K562 (cell line): ENCODE results near the gene UPK2. TPM values are rescaled to one million over a fixed set of nuclear protein-coding genes. Genes with fewer than 3 reads are reported as not detected.

Experiments used
- BCL6 ChIP-seq: fragments of 250-450 bp; sonication (Bioruptor Pico); IDR thresholded peaks from 2 replicates; pipeline ENCODE4 v1.4.0; 2020
- CBX3 ChIP-seq, 2 experiments: IDR thresholded peaks; 1 replicate in 1 of 2; 2 replicates in 1 of 2; pipeline ENCODE4 v1.6.1; 2012; ENCODE audit warnings: inconsistent platforms in 2 of 2, low read length in 2 of 2, borderline replicate concordance in 1 of 2, control low read depth in 1 of 2
- CC2D1A ChIP-seq: fragments of 450-650 bp; IDR thresholded peaks from 2 replicates; pipeline ENCODE4 v1.6.1; 2017; ENCODE audit warnings: mild to moderate bottlenecking
- CCAR2 ChIP-seq: fragments of 200-400 bp; formaldehyde crosslinking; IDR thresholded peaks from 2 replicates; pipeline ENCODE4 v1.6.1; 2017; ENCODE audit warnings: mild to moderate bottlenecking, low read depth, low read length
- E2F5 ChIP-seq: sonication (generic); formaldehyde crosslinking; IDR thresholded peaks from 2 replicates; pipeline ENCODE4 v1.8.0; 2022; ENCODE audit warnings: mild to moderate bottlenecking, missing genetic modification reagents
- ESRRA ChIP-seq: fragments of 450-650 bp; IDR thresholded peaks from 2 replicates; pipeline ENCODE4 v1.6.1; 2014; ENCODE audit warnings: low read depth, mild to moderate bottlenecking, moderate library complexity, borderline replicate concordance
- HNRNPLL ChIP-seq: fragments of 200-400 bp; formaldehyde crosslinking; IDR thresholded peaks from 2 replicates; pipeline ENCODE4 v1.6.1; 2017; ENCODE audit warnings: low read length, low read depth, mild to moderate bottlenecking; ENCODE audit not compliant: poor library complexity, severe bottlenecking
- HNRNPUL1 ChIP-seq: fragments of 200-400 bp; formaldehyde crosslinking; IDR thresholded peaks from 2 replicates; pipeline ENCODE4 v1.6.1; 2017; ENCODE audit warnings: low read length
- MCM7 ChIP-seq, 2 experiments: fragments of 450-650 bp; IDR thresholded peaks; 2 replicates each; pipeline ENCODE4 v1.6.1; 2016 to 2018
- NELFE ChIP-seq: IDR thresholded peaks from 2 replicates; pipeline ENCODE4 v1.6.1; 2011; ENCODE audit warnings: mild to moderate bottlenecking; ENCODE audit not compliant: insufficient read depth, insufficient read length
- NFRKB ChIP-seq: fragments of 450-650 bp; IDR thresholded peaks from 2 replicates; pipeline ENCODE4 v1.6.1; 2016; ENCODE audit warnings: low read depth
- PTRF ChIP-seq: fragments of 450-650 bp; IDR thresholded peaks from 2 replicates; pipeline ENCODE4 v1.6.1; 2016; ENCODE audit warnings: mild to moderate bottlenecking, missing genetic modification characterization, missing compliant biosample characterization
- RBM14 ChIP-seq: fragments of 200-400 bp; formaldehyde crosslinking; IDR thresholded peaks from 2 replicates; pipeline ENCODE4 v1.6.1; 2018; ENCODE audit warnings: low read depth, mild to moderate bottlenecking, low read length, moderate library complexity, borderline replicate concordance; ENCODE audit not compliant: insufficient read depth
- SPI1 ChIP-seq: IDR thresholded peaks from 2 replicates; pipeline ENCODE4 v1.6.1; 2011; ENCODE audit warnings: low read depth, low read length, control low read depth, borderline replicate concordance
- TCF3 ChIP-seq: sonication (generic); formaldehyde crosslinking; IDR thresholded peaks from 2 replicates; pipeline ENCODE4 v1.4.0; 2020; ENCODE audit warnings: mild to moderate bottlenecking, missing genetic modification reagents
- USF1 ChIP-seq: sonication (generic); formaldehyde crosslinking; IDR thresholded peaks from 2 replicates; pipeline ENCODE4 v1.9.0; 2022; ENCODE audit warnings: mild to moderate bottlenecking, missing genetic modification reagents
- ZFP1 ChIP-seq: fragments of 450-650 bp; formaldehyde crosslinking; IDR thresholded peaks from 2 replicates; pipeline ENCODE4 v1.4.0; 2020; ENCODE audit warnings: mild to moderate bottlenecking, mixed read lengths
- ZNF146 ChIP-seq: IDR thresholded peaks from one replicate; pipeline ENCODE4 v1.6.1; 2018; ENCODE audit warnings: missing compliant biosample characterization; ENCODE audit not compliant: unreplicated experiment
- ZNF212 ChIP-seq: fragments of 450-650 bp; formaldehyde crosslinking; IDR thresholded peaks from 2 replicates; pipeline ENCODE4 v1.4.0; 2020; ENCODE audit warnings: mild to moderate bottlenecking
- ZNF354B ChIP-seq: fragments of 250-450 bp; sonication (Bioruptor Pico); IDR thresholded peaks from 2 replicates; pipeline ENCODE4 v1.4.0; 2020
- ZNF668 ChIP-seq: fragments of 250-450 bp; sonication (Bioruptor Pico); IDR thresholded peaks from 2 replicates; pipeline ENCODE4 v1.8.0; 2022; ENCODE audit warnings: mild to moderate bottlenecking, inconsistent platforms
- ZNF830 ChIP-seq: fragments of 250-450 bp; sonication (Bioruptor Pico); IDR thresholded peaks from 2 replicates; pipeline ENCODE4 v1.5.0; 2021; ENCODE audit warnings: mild to moderate bottlenecking
- polyA plus RNA-seq, 8 experiments: library from polyadenylated mRNA; depleted of rRNA in 4 of 8; stranded (reverse) in 5 of 8; unstranded in 3 of 8; fragments of >200 nt; fragmentation: Nextera tagmentation in 2 of 8; fragmentation: Illumina TruSeq in 1 of 8; extraction: Ambion mirVana in 2 of 8; extraction: Trizol in 1 of 8; gene quantifications; 2 replicates each; pipeline versions ENCODE4 v1.2.1 to v1.2.3, GENCODE V29; 2011 to 2014; ENCODE audit warnings: inconsistent platforms in 1 of 8, missing spikeins in 1 of 8
- total RNA-seq, 7 experiments: library from RNA; depleted of rRNA in 6 of 7; stranded (reverse); fragments of >200 nt in 6 of 7; fragmentation: Illumina TruSeq in 2 of 7; extraction: Trizol in 2 of 7; gene quantifications; 2 replicates each; pipeline versions ENCODE4 v1.2.1 to v1.2.3, GENCODE V29; 2011 to 2021; ENCODE audit warnings: low replicate concordance in 1 of 7
- TF ChIP-seq, protein P1 (sequence below): fragments of 450-650 bp; IDR thresholded peaks from 2 replicates; pipeline ENCODE4 v1.7.1; 2018; ENCODE audit warnings: mild to moderate bottlenecking, low read depth; ENCODE audit not compliant: partially characterized antibody
- TF ChIP-seq, protein P2 (sequence below): fragments of 200-800 bp; sonication (Bioruptor generic); IDR thresholded peaks from 2 replicates; pipeline ENCODE4 v1.6.1; 2017; ENCODE audit warnings: missing genetic modification characterization, missing compliant biosample characterization

UPK2 gene
- total and polyA plus RNA-seq, 9 of the 15 experiments (the other 6 are each of a cell fraction or from before 2014, with no cell fraction given): not detected

- no peak for TF ChIP-seq ZFP1 (CRISPR knock-in tag)
- no peak for TF ChIP-seq SPI1
- TF ChIP-seq ZNF212: no peak
- TF ChIP-seq HNRNPUL1: no peak
- TF ChIP-seq, protein P1, sequence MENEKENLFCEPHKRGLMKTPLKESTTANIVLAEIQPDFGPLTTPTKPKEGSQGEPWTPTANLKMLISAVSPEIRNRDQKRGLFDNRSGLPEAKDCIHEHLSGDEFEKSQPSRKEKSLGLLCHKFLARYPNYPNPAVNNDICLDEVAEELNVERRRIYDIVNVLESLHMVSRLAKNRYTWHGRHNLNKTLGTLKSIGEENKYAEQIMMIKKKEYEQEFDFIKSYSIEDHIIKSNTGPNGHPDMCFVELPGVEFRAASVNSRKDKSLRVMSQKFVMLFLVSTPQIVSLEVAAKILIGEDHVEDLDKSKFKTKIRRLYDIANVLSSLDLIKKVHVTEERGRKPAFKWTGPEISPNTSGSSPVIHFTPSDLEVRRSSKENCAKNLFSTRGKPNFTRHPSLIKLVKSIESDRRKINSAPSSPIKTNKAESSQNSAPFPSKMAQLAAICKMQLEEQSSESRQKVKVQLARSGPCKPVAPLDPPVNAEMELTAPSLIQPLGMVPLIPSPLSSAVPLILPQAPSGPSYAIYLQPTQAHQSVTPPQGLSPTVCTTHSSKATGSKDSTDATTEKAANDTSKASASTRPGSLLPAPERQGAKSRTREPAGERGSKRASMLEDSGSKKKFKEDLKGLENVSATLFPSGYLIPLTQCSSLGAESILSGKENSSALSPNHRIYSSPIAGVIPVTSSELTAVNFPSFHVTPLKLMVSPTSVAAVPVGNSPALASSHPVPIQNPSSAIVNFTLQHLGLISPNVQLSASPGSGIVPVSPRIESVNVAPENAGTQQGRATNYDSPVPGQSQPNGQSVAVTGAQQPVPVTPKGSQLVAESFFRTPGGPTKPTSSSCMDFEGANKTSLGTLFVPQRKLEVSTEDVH: no peak
- TF ChIP-seq BCL6 (CRISPR knock-in tag): no peak
- TF ChIP-seq, protein P2, sequence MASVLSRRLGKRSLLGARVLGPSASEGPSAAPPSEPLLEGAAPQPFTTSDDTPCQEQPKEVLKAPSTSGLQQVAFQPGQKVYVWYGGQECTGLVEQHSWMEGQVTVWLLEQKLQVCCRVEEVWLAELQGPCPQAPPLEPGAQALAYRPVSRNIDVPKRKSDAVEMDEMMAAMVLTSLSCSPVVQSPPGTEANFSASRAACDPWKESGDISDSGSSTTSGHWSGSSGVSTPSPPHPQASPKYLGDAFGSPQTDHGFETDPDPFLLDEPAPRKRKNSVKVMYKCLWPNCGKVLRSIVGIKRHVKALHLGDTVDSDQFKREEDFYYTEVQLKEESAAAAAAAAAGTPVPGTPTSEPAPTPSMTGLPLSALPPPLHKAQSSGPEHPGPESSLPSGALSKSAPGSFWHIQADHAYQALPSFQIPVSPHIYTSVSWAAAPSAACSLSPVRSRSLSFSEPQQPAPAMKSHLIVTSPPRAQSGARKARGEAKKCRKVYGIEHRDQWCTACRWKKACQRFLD (CRISPR knock-in tag): no peak
- TF ChIP-seq ZNF354B: no peak
- peak in 1 of 2 experiments; percentile 25; a peak in 1 of 3 replicates for TF ChIP-seq CBX3 (IDR thresholded peaks at IDR 0.05; ENCODE audit: borderline replicate concordance in 1 of 2, low read length in 2 of 2)
- no peak for TF ChIP-seq NELFE
- no peak for TF ChIP-seq MCM7 (IDR thresholded peaks at IDR 0.05)
- TF ChIP-seq ESRRA: no peak
- no peak for TF ChIP-seq CC2D1A
- no peak for TF ChIP-seq E2F5 (CRISPR knock-in tag)
- no peak for TF ChIP-seq ZNF830
- TF ChIP-seq ZNF668 (CRISPR knock-in tag): no peak
- no peak for TF ChIP-seq CCAR2
- TF ChIP-seq HNRNPLL: no peak
- TF ChIP-seq NFRKB: peak; percentile 81
- TF ChIP-seq TCF3: 0 out of 2 replicates have a peak, but pooled peaks have one; percentile 5
- no peak for TF ChIP-seq RBM14
- TF ChIP-seq USF1 (CRISPR knock-in tag): no peak; the same call in 1 of the 2 replicates
- no peak for TF ChIP-seq ZNF146 (CRISPR knock-in tag)
- no peak for TF ChIP-seq PTRF
These were observed 44.0 kb upstream of the UPK2 start (continued) for GRCh38 chr11:118911880-118912741.
